Right ventricle myocardium inferior (tissue), 1 donor: ENCODE measurements around the gene LEF1. TPM values are rescaled to one million over a fixed set of nuclear protein-coding genes. Genes with fewer than 3 reads are reported as not detected.

Experiments
- ATAC-seq: fragments of 200-7000 bp; cut with Tn5 transposase; one replicate; pipeline ENCODE4 v1.9.1; 2020; ENCODE audit warnings: mild to moderate bottlenecking, moderate library complexity
- DNase-seq: peaks from one replicate; pipeline ENCODE4 v3.0.0; 2021; ENCODE audit errors: missing footprints
- intact Hi-C: fragments of 100-400 bp; cut with DNase I; formaldehyde crosslinking; loops from one replicate; pipeline ENCODE4 v1.11.0; 2022
- long read RNA-seq: library from polyadenylated mRNA; unstranded; transcript quantifications from one replicate; pipeline ENCODE4 v2.0.0, GENCODE V29; 2021
- total RNA-seq: library from RNA; stranded (reverse); fragmentation: NEBNext Ultra II Directional; extraction: Animal tissue kit (Norgen Biotek cat#: 25700); gene quantifications from one replicate; pipeline ENCODE4 v1.2.1, GENCODE V29; 2021
- donor health status: DM: no; HTN: yes; CAD: no; lungs with severe emphysema.

The LEF1 gene
- 0.32 TPM for total RNA-seq
- long read RNA-seq, result 0 reads

GRCh38 chr4:108168671-108169523 lies at the start of gene LEF1:
LEF1 (minus strand) TSS chr4:108168932; CDS start chr4:108167767, 1,165 bp downstream.
- intact Hi-C loops, result no loop called here
- DNase-seq (no peak), ATAC-seq (peak; percentile 23)

GRCh38 chr4:108216510-108216909 lies 47.8 kb upstream of the LEF1 start:
- DNase-seq (no peak), ATAC-seq (no peak)
- intact Hi-C loops, result no loop called here

- DNase-seq (no peak), ATAC-seq (no peak)
- intact Hi-C loops, result no loop called here
Measured at GRCh38 chr4:108215055-108215454, 46.3 kb upstream of the LEF1 start.

- ATAC-seq, result no peak
- intact Hi-C loops, result no loop called here
- no peak for DNase-seq
Measured at GRCh38 chr4:108213723-108214122, 45.0 kb upstream of the LEF1 start.

GRCh38 chr4:108213308-108213707 lies 44.6 kb upstream of the LEF1 start:
- no peak for DNase-seq
- no peak for ATAC-seq
- intact Hi-C loops, result no loop called here

GRCh38 chr4:108210989-108211835 lies 42.5 kb upstream of the LEF1 start:
- ATAC-seq, result no peak
- intact Hi-C loops, result no loop called here

GRCh38 chr4:108209489-108209888 lies 40.8 kb upstream of the LEF1 start:
- DNase-seq (no peak), ATAC-seq (no peak)
- intact Hi-C loops, result no loop called here

More at GRCh38 chr4:108210989-108211835, 42.5 kb upstream of the LEF1 start:
- no peak for DNase-seq

GRCh38 chr4:108205859-108206258 lies 37.1 kb upstream of the LEF1 start:
- intact Hi-C loops, result no loop called here
- ATAC-seq (no peak), DNase-seq (no peak)

- DNase-seq (no peak), ATAC-seq (no peak)
- intact Hi-C loops, result no loop called here
Measured at GRCh38 chr4:108204518-108204917, 35.8 kb upstream of the LEF1 start.

- no peak for DNase-seq
- intact Hi-C loops, result no loop called here
Measured at GRCh38 chr4:108203377-108203776, 34.6 kb upstream of the LEF1 start.

GRCh38 chr4:108201774-108202173 lies 33.0 kb upstream of the LEF1 start:
- intact Hi-C loops, result no loop called here
- no peak for DNase-seq
- ATAC-seq, result no peak

More at GRCh38 chr4:108203377-108203776, 34.6 kb upstream of the LEF1 start:
- no peak for ATAC-seq

- DNase-seq, result no peak
- ATAC-seq, result no peak
- intact Hi-C loops, result no loop called here
Measured at GRCh38 chr4:108199881-108200280, 31.1 kb upstream of the LEF1 start.

GRCh38 chr4:108193886-108194672 lies 25.3 kb upstream of the LEF1 start:
- ATAC-seq (no peak), DNase-seq (no peak)
- intact Hi-C loops, result no loop called here

- no peak for ATAC-seq
- no peak for DNase-seq
- intact Hi-C loops, result no loop called here
Measured at GRCh38 chr4:108192935-108193334, 24.2 kb upstream of the LEF1 start.

- DNase-seq (no peak), ATAC-seq (no peak)
- intact Hi-C loops, result no loop called here
Measured at GRCh38 chr4:108192056-108192455, 23.3 kb upstream of the LEF1 start.

- ATAC-seq (no peak), DNase-seq (no peak)
- intact Hi-C loops, result no loop called here
Measured at GRCh38 chr4:108191269-108191914, 22.7 kb upstream of the LEF1 start.

- ATAC-seq, result no peak
- intact Hi-C loops, result no loop called here
Measured at GRCh38 chr4:108188770-108189169, 20.0 kb upstream of the LEF1 start.

GRCh38 chr4:108185252-108185651 lies 16.5 kb upstream of the LEF1 start:
- intact Hi-C loops, result no loop called here
- ATAC-seq (no peak), DNase-seq (no peak)

More at GRCh38 chr4:108188770-108189169, 20.0 kb upstream of the LEF1 start:
- no peak for DNase-seq
